Activated naive CD8-positive, alpha-beta T cell (primary cell): Measurements from ENCODE around the gene SATB1.

ENCODE experiments used
- H3K27ac Mint-ChIP-seq: one replicate; pipeline ENCODE4 v1.8.0; 2021; ENCODE audit warnings: mixed read lengths
- H3K27me3 Mint-ChIP-seq: one replicate; pipeline ENCODE4 v1.8.0; 2021; ENCODE audit warnings: mixed read lengths
- H3K36me3 Mint-ChIP-seq: one replicate; pipeline ENCODE4 v1.8.0; 2021; ENCODE audit warnings: mixed read lengths
- H3K4me1 Mint-ChIP-seq: one replicate; pipeline ENCODE4 v1.8.0; 2021; ENCODE audit warnings: low read depth, mixed read lengths
- H3K4me3 Mint-ChIP-seq: one replicate; pipeline ENCODE4 v1.8.0; 2021; ENCODE audit warnings: mild to moderate bottlenecking, mixed read lengths
- H3K9me3 Mint-ChIP-seq: one replicate; pipeline ENCODE4 v1.8.0; 2021; ENCODE audit warnings: low read depth, mixed read lengths

Gene SATB1

GRCh38 chr3:18422972-18423371 lies 2.2 kb downstream of the SATB1 start:
- Mint-ChIP-seq H3K36me3 (peaks cover 4% of the 10 kb centered on the region), H3K4me1 (peaks cover 77% of the 10 kb centered on the region), H3K9me3 (no peaks in the 10 kb centered on the region), H3K27me3 (no peaks in the 10 kb centered on the region), H3K4me3 (peak overlapping the region; percentile 87), H3K27ac (peak overlapping the region; percentile 96)

- peaks cover 81% of the 10 kb centered on the region for H3K4me1 Mint-ChIP-seq
- peak overlapping the region; percentile 80 for H3K4me3 Mint-ChIP-seq
- H3K27ac Mint-ChIP-seq = peak overlapping the region; percentile 96
- H3K27me3 Mint-ChIP-seq = no peaks in the 10 kb centered on the region
- no peaks in the 10 kb centered on the region for H3K9me3 Mint-ChIP-seq
- H3K36me3 Mint-ChIP-seq = peaks cover 16% of the 10 kb centered on the region
Measured at GRCh38 chr3:18420555-18420954, 4.6 kb downstream of the SATB1 start.

- Mint-ChIP-seq H3K9me3 (no peaks in the 10 kb centered on the region), H3K4me1 (peaks cover 92% of the 10 kb centered on the region), H3K27ac (peak overlapping the region; percentile 96), H3K36me3 (peaks cover 22% of the 10 kb centered on the region), H3K27me3 (no peaks in the 10 kb centered on the region), H3K4me3 (peak overlapping the region; percentile 80)
Measured at GRCh38 chr3:18419232-18419631, 5.9 kb downstream of the SATB1 start.

GRCh38 chr3:18417904-18418572 lies 7.1 kb downstream of the SATB1 start:
- H3K27ac Mint-ChIP-seq = peak overlapping the region; percentile 96
- no peaks in the 10 kb centered on the region for H3K9me3 Mint-ChIP-seq
- H3K27me3 Mint-ChIP-seq = no peaks in the 10 kb centered on the region
- H3K36me3 Mint-ChIP-seq = peaks cover 25% of the 10 kb centered on the region
- H3K4me1 Mint-ChIP-seq = peaks cover 94% of the 10 kb centered on the region
- peak overlapping the region; percentile 80 for H3K4me3 Mint-ChIP-seq

DNA sequence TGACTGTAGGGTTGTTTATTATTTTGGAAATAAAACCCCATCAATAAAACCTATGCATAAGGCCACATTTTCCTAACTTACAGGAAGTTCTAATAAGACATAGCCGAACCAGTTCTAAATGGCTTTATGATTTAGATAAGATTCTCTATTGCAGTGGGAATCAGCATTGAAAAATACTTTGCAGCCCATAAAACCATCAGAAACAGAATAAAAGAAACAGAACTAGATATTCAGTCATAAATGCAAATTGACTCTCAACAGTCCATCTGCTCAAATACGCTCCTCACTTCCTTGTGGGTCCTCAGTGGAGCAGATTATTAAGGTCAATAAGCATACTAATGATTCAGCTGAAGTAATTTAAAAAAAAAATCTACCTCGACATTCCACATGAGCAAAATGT lies 8.8 kb downstream of the SATB1 start:
- Mint-ChIP-seq H3K27ac (peak overlapping the region; percentile 96), H3K4me3 (peak overlapping the region; percentile 80), H3K36me3 (peaks cover 32% of the 10 kb centered on the region), H3K4me1 (peaks cover 95% of the 10 kb centered on the region), H3K27me3 (no peaks in the 10 kb centered on the region), H3K9me3 (no peaks in the 10 kb centered on the region)

DNA sequence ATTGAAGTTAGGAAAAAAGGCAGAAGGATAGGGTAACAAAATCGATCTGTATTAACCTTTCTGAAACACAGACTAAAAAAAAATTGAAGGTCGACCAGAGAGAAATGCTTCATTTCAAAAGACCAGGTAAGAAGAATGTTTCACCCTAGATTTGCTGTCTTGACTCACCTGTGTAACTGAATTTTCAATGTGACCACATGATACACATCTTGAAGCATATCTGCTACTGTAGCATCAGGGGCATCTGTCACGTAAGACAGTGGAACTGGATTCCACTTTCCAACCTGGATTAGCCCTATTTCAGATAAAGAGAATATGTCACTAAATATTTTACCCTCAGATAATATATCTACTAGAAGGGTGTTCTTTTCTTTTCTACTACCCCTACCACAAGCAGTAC lies 9.3 kb downstream of the SATB1 start:
- peaks cover 32% of the 10 kb centered on the region for H3K36me3 Mint-ChIP-seq
- H3K4me1 Mint-ChIP-seq = peaks cover 94% of the 10 kb centered on the region
- H3K4me3 Mint-ChIP-seq = peak overlapping the region; percentile 80
- H3K27me3 Mint-ChIP-seq = no peaks in the 10 kb centered on the region
- H3K9me3 Mint-ChIP-seq = no peaks in the 10 kb centered on the region
- H3K27ac Mint-ChIP-seq = peak overlapping the region; percentile 96

DNA sequence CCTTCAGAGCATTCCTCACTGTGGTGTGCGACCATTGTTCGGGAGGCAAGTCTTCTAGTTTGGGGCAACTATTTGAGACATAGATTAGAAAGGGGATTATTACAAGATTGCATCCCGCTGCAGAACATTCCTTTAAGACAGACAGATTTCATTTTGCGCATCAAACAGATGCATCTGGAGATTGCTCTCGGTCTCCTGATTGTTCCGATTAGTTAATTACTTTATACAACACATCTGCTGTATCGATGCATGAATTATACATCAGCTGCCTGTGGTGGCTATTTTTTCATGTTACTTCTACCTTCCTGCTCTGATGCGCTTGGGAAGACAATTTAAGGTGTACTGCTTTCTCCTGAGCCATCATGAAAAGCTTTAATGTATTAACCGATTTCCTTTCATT lies 10.0 kb downstream of the SATB1 start:
- H3K27me3 Mint-ChIP-seq = no peaks in the 10 kb centered on the region
- H3K4me3 Mint-ChIP-seq = peak overlapping the region; percentile 71
- peak overlapping the region; percentile 96 for H3K27ac Mint-ChIP-seq
- peaks cover 94% of the 10 kb centered on the region for H3K4me1 Mint-ChIP-seq
- H3K9me3 Mint-ChIP-seq = no peaks in the 10 kb centered on the region
- peaks cover 32% of the 10 kb centered on the region for H3K36me3 Mint-ChIP-seq

- peaks cover 33% of the 10 kb centered on the region for H3K36me3 Mint-ChIP-seq
- H3K4me1 Mint-ChIP-seq = peaks cover 94% of the 10 kb centered on the region
- H3K27me3 Mint-ChIP-seq = no peaks in the 10 kb centered on the region
- no peaks in the 10 kb centered on the region for H3K9me3 Mint-ChIP-seq
- H3K27ac Mint-ChIP-seq = peak overlapping the region; percentile 96
- H3K4me3 Mint-ChIP-seq = peak overlapping the region; percentile 87
Measured at GRCh38 chr3:18412684-18413083, 12.5 kb downstream of the SATB1 start.

DNA sequence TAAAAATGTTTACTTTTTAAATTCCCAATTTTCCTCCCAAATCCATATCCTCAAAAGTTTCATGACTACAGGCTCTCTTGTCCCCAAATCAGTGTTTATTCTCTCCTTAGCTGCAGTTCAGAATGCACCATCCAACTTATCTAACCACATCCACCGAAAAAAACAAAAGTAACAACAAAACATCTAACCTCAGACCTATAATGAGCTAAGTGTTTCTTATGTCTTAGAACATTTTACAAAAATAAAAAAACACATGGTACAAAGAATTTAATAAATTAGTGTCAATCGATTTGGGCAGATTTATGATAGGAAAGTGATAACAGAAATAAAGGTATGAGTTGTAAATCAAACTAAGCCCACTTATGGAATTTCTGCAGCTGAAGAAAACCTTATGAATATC lies 13.6 kb downstream of the SATB1 start:
- H3K9me3 Mint-ChIP-seq = no peaks in the 10 kb centered on the region
- no peaks in the 10 kb centered on the region for H3K27me3 Mint-ChIP-seq
- H3K27ac Mint-ChIP-seq = peak overlapping the region; percentile 96
- peak overlapping the region; percentile 87 for H3K4me3 Mint-ChIP-seq
- H3K36me3 Mint-ChIP-seq = peaks cover 29% of the 10 kb centered on the region
- H3K4me1 Mint-ChIP-seq = peaks cover 94% of the 10 kb centered on the region

GRCh38 chr3:18410205-18410604 lies 14.9 kb downstream of the SATB1 start:
- Mint-ChIP-seq H3K36me3 (peaks cover 30% of the 10 kb centered on the region), H3K27me3 (no peaks in the 10 kb centered on the region), H3K27ac (peak overlapping the region; percentile 89), H3K4me1 (peaks cover 94% of the 10 kb centered on the region), H3K9me3 (no peaks in the 10 kb centered on the region), H3K4me3 (peak overlapping the region; percentile 82)

DNA sequence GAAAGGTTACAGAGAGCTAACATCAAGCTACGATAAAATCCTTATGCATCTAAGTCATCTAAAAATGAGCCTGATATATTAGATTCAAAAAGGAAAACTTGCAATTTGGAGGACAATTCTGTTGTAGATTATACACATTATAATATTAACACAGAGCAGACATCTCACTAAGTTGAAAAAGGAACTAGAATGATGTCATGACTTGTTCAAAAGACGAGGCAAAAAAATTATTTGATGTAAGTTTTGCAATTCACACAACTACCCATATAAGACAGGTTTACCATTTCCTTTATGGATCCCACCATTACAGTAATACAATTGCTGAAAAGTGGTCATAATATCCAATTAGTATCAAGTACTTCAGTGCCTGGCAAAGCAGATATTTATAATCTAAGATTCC lies 15.9 kb downstream of the SATB1 start:
- Mint-ChIP-seq H3K4me3 (peak overlapping the region; percentile 82), H3K27me3 (no peaks in the 10 kb centered on the region), H3K36me3 (peaks cover 25% of the 10 kb centered on the region), H3K9me3 (no peaks in the 10 kb centered on the region), H3K4me1 (peaks cover 95% of the 10 kb centered on the region), H3K27ac (peak overlapping the region; percentile 89)

GRCh38 chr3:18405141-18405540 lies 20.0 kb downstream of the SATB1 start:
- Mint-ChIP-seq H3K9me3 (no peaks in the 10 kb centered on the region), H3K27ac (peak overlapping the region; percentile 87), H3K4me3 (peak overlapping the region; percentile 59), H3K4me1 (peaks cover 99% of the 10 kb centered on the region), H3K36me3 (peaks cover 26% of the 10 kb centered on the region), H3K27me3 (no peaks in the 10 kb centered on the region)

GRCh38 chr3:18403061-18403460 lies 22.1 kb downstream of the SATB1 start:
- H3K4me1 Mint-ChIP-seq = peaks cover 99% of the 10 kb centered on the region
- H3K27ac Mint-ChIP-seq = peak overlapping the region; percentile 95
- H3K9me3 Mint-ChIP-seq = no peaks in the 10 kb centered on the region
- H3K36me3 Mint-ChIP-seq = peaks cover 38% of the 10 kb centered on the region
- H3K27me3 Mint-ChIP-seq = no peaks in the 10 kb centered on the region
- peak overlapping the region; percentile 64 for H3K4me3 Mint-ChIP-seq

DNA sequence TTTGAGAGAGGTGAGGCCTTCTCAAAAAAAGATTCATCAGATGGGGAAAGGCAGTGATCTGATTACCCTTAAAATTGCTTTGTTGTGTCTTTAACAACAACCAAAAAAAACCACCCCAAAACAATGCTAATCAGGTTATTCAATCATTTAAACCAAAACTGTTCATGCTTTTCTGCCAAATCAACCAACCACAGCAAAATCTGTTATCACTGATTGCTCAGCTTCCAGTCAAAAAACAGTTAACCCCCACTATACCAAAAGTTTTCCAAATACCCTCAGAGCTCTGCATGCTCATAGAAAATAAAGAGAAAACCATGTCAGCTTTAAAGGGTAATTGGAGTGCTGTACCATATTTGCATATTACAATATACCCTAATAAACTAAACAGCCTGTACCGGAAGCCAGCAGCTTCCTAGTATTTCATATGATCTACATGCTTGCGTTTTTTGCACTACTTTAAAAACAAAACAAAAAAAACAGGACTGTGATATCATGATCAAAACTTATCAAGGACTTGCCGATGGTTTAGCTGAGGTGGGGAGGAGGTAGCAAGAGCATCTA lies 22.8 kb downstream of the SATB1 start:
- H3K4me1 Mint-ChIP-seq = peaks cover 99% of the 10 kb centered on the region
- H3K36me3 Mint-ChIP-seq = peaks cover 38% of the 10 kb centered on the region

GRCh38 chr3:18401300-18401961 lies 23.7 kb downstream of the SATB1 start:
- Mint-ChIP-seq H3K27ac (peak overlapping the region; percentile 95), H3K9me3 (no peaks in the 10 kb centered on the region), H3K4me1 (peaks cover 99% of the 10 kb centered on the region), H3K27me3 (no peaks in the 10 kb centered on the region), H3K36me3 (peaks cover 45% of the 10 kb centered on the region), H3K4me3 (peak overlapping the region; percentile 78)

More for the DNA sequence above, 22.8 kb downstream of the SATB1 start:
- H3K27me3 Mint-ChIP-seq = no peaks in the 10 kb centered on the region
- H3K4me3 Mint-ChIP-seq = peak overlapping the region; percentile 78
- H3K9me3 Mint-ChIP-seq = no peaks in the 10 kb centered on the region
- peak overlapping the region; percentile 95 for H3K27ac Mint-ChIP-seq
